ENCODE results near the gene MALSU1. TPM values are rescaled to one million over a fixed set of nuclear protein-coding genes. Genes with fewer than 3 reads are reported as not detected.

MALSU1 gene
- total RNA-seq, 1 experiment from 2014 or later = 95.5 TPM

DNA sequence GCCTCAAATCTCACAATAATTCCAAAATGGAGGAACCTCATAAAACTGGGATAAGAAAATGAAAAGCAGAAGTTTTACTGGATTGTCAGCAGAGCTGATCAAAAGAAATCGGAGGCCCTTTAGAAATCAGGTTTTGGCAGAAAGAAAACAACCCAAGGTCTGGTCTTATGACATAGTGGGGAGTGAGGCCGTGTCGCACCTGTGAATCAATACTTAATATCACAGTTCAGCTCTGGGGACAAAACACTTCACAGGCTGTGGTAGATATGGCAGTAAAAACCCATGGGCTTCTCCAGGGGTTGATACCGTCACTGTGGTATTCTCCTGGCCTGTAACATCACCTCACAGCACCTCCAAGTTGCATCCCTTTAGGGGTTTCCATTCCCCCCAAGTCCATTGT lies 6.5 kb upstream of the MALSU1 start:
- H3K4me3 ChIP-seq (ENCODE audit: low read depth, low read length) = no peak overlapping the region
- ChIA-PET CTCF (interaction anchor here (1.2 kb wide), 1 partner anchor 20 kb away, joined by 3 read pairs; no protein-coding TSS in a partner anchor), POLR2A (no interaction called here)
- DNase-seq = no peak
- Mint-ChIP-seq H3K4me3 (ENCODE audit: unreplicated experiment) (no peak overlapping the region), H3K9me3 (ENCODE audit: unreplicated experiment) (no peaks in the 10 kb centered on the region), H3K4me1 (ENCODE audit: low read depth, unreplicated experiment) (peaks cover 2% of the 10 kb centered on the region), H3K36me3 (ENCODE audit: insufficient read depth, unreplicated experiment) (no peaks in the 10 kb centered on the region), H3K27me3 (ENCODE audit: insufficient read depth, unreplicated experiment) (no peaks in the 10 kb centered on the region), H3K27ac (ENCODE audit: unreplicated experiment) (no peak overlapping the region)
- H3K4me1 ChIP-seq = no peaks in the 10 kb centered on the region
- H3K9me3 ChIP-seq = no peaks in the 10 kb centered on the region
- no peaks in the 10 kb centered on the region for H3K36me3 ChIP-seq (ENCODE audit: control insufficient read depth, insufficient read depth, low read length)
- intact Hi-C loops (cut with micrococcal nuclease; ENCODE audit: unreplicated experiment) = no loop called here
- BruUV-seq (replicated peaks) = no TSS peak
- no peaks in the 10 kb centered on the region for H3K27me3 ChIP-seq (replicated peaks; ENCODE audit: control insufficient read depth, insufficient read depth, low read length)
- no peak for TF ChIP-seq CTCF (IDR thresholded peaks at IDR 0.05; ENCODE audit: insufficient read depth in 1 of 2, low read depth in 1 of 2, low read length in 1 of 2, severe bottlenecking in 1 of 2, unreplicated experiment in 1 of 2)

GRCh38 chr7:23293500-23294073 lies 5.6 kb upstream of the MALSU1 start:
- Histone ChIP-seq H3K4me1 (no peaks in the 10 kb centered on the region), H3K9me3 (no peaks in the 10 kb centered on the region), H3K4me3 (ENCODE audit: low read depth, low read length) (no peak overlapping the region), H3K36me3 (ENCODE audit: control insufficient read depth, insufficient read depth, low read length) (no peaks in the 10 kb centered on the region), H3K27me3 (replicated peaks; ENCODE audit: control insufficient read depth, insufficient read depth, low read length) (no peaks in the 10 kb centered on the region)
- ChIA-PET POLR2A (no interaction called here), CTCF (interaction anchor here (1.1 to 2.2 kb wide), 2 partner anchors 21 to 251 kb away, joined by 4 to 8 read pairs; no protein-coding TSS in a partner anchor)
- Mint-ChIP-seq H3K27me3 (ENCODE audit: insufficient read depth, unreplicated experiment) (no peaks in the 10 kb centered on the region), H3K4me1 (ENCODE audit: low read depth, unreplicated experiment) (peaks cover 7% of the 10 kb centered on the region), H3K27ac (ENCODE audit: unreplicated experiment) (no peak overlapping the region), H3K36me3 (ENCODE audit: insufficient read depth, unreplicated experiment) (no peaks in the 10 kb centered on the region), H3K9me3 (ENCODE audit: unreplicated experiment) (no peaks in the 10 kb centered on the region), H3K4me3 (ENCODE audit: unreplicated experiment) (no peak overlapping the region)
- intact Hi-C loops (cut with micrococcal nuclease; ENCODE audit: unreplicated experiment) = loop anchor here (1.0 kb wide), 1 partner anchor 20 kb away; no protein-coding TSS in a partner anchor
- BruUV-seq (replicated peaks) = no TSS peak
- DNase-seq = peak in 1 of 2 experiments; percentile 21
- no peak for TF ChIP-seq CTCF (IDR thresholded peaks at IDR 0.05; ENCODE audit: insufficient read depth in 1 of 2, low read depth in 1 of 2, low read length in 1 of 2, severe bottlenecking in 1 of 2, unreplicated experiment in 1 of 2)

DNA sequence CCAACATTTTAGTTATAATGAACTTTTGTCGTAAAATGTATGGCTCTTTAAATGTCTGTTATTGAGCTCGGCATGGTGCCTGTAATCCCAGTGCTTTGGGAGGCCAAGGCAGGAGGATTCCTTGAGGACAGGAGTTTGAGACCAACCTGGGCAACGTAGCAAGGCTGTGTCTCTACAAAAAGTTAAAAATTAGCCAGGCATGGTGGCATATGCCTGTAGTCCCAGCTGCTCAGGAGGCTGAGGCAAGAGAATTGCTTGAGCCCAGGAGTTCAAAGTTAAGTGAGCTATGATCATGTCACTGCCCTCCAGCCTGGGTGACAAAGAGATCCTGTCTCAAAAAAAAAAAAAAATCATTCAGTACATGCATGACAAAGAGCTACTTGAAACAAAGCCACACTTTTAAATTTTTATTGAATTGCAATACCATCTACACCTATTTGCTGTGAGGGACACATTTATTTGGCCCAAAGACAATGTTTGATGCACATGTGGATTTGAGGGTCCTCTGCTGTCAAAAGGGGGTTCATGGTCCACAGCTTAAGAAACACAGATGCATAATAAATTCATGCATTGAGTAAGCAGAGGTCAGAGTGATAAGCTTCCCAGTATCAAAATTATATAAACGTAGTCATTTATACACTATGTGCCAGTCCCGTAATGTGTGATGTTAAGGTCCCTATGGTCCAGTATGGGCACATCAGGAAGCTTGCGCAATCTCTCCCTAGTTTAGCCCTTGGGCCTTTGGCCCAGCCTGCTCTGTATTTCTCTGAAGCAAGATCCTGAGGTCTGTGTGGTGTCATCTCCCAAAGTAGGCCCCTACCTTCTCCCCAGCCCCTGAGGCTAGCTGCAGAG lies 4.4 kb upstream of the MALSU1 start:
- POLR2A ChIA-PET = no interaction called here
- Mint-ChIP-seq H3K27me3 (ENCODE audit: insufficient read depth, unreplicated experiment) (no peaks in the 10 kb centered on the region), H3K4me1 (ENCODE audit: low read depth, unreplicated experiment) (peaks cover 7% of the 10 kb centered on the region), H3K36me3 (ENCODE audit: insufficient read depth, unreplicated experiment) (peaks cover 11% of the 10 kb centered on the region), H3K27ac (ENCODE audit: unreplicated experiment) (no peak overlapping the region), H3K9me3 (ENCODE audit: unreplicated experiment) (no peaks in the 10 kb centered on the region), H3K4me3 (ENCODE audit: unreplicated experiment) (no peak overlapping the region)
- no peak overlapping the region for H3K4me3 ChIP-seq (ENCODE audit: low read depth, low read length)
- TF ChIP-seq CTCF (IDR thresholded peaks at IDR 0.05; ENCODE audit: insufficient read depth in 1 of 2, low read depth in 1 of 2, low read length in 1 of 2, severe bottlenecking in 1 of 2, unreplicated experiment in 1 of 2) = no peak
- H3K4me1 ChIP-seq = no peaks in the 10 kb centered on the region
- intact Hi-C loops (cut with micrococcal nuclease; ENCODE audit: unreplicated experiment) = loop anchor here (1.0 kb wide), 1 partner anchor 21 kb away; no protein-coding TSS in a partner anchor
- BruUV-seq (replicated peaks) = no TSS peak
- no peak for DNase-seq
- no peaks in the 10 kb centered on the region for H3K9me3 ChIP-seq
- CTCF ChIA-PET = interaction anchor here (1.1 to 2.2 kb wide), 2 partner anchors 22 to 250 kb away, joined by 4 to 8 read pairs; no protein-coding TSS in a partner anchor
- H3K27me3 ChIP-seq (replicated peaks; ENCODE audit: control insufficient read depth, insufficient read depth, low read length) = no peaks in the 10 kb centered on the region
- no peaks in the 10 kb centered on the region for H3K36me3 ChIP-seq (ENCODE audit: control insufficient read depth, insufficient read depth, low read length)

Data from Caco-2 (cell line).